Fibroblast of pulmonary artery (primary cell): Measurements from ENCODE around the gene TRRAP.
"Not testable (repeated sequence)": the region's sequence is repeated elsewhere in the genome, so short reads cannot be mapped to it uniquely, and the experiment has no call there.

Source experiments
- DNase-seq: peaks from one replicate; pipeline ENCODE4 v3.0.0-alpha.2; 2010; ENCODE audit warnings: low read depth
- H3K4me3 ChIP-seq: replicated peaks from 2 replicates; pipeline ENCODE4 v1.5.1; 2011; ENCODE audit warnings: low read depth, mild to moderate bottlenecking, control low read depth, low read length, moderate library complexity
- CTCF ChIP-seq: IDR thresholded peaks from 2 replicates; pipeline ENCODE4 v1.5.1; 2011; ENCODE audit warnings: mild to moderate bottlenecking, control low read depth, low read length, inconsistent platforms; ENCODE audit errors: missing control alignments

The TRRAP gene

GRCh38 chr7:98870807-98871491 lies 7.4 kb upstream of the TRRAP start:
- no peak for TF ChIP-seq CTCF
- H3K4me3 ChIP-seq: no peak overlapping the region
- DNase-seq: no peak

GRCh38 chr7:98872328-98872924 lies 5.9 kb upstream of the TRRAP start:
- peak; percentile 11 for TF ChIP-seq CTCF
- no peak overlapping the region for H3K4me3 ChIP-seq
- no peak for DNase-seq

GRCh38 chr7:98873610-98874009 lies 4.7 kb upstream of the TRRAP start:
- H3K4me3 ChIP-seq, DNase-seq: not testable (repeated sequence)

- no peak for DNase-seq
- TF ChIP-seq CTCF: no peak
- no peak overlapping the region for H3K4me3 ChIP-seq
Measured at GRCh38 chr7:98874942-98875341, 3.4 kb upstream of the TRRAP start.

- H3K4me3 ChIP-seq: no peak overlapping the region
- TF ChIP-seq CTCF: no peak
- DNase-seq: no peak
Measured at GRCh38 chr7:98875501-98875900, 2.8 kb upstream of the TRRAP start.

GRCh38 chr7:98877146-98877545 lies 1.2 kb upstream of the TRRAP start:
- H3K4me3 ChIP-seq: no peak overlapping the region
- no peak for TF ChIP-seq CTCF
- no peak for DNase-seq

- TF ChIP-seq CTCF: no peak
- H3K4me3 ChIP-seq: peak overlapping the region; percentile 94
- no peak for DNase-seq
Measured at GRCh38 chr7:98877692-98878364, 504 bp upstream of the TRRAP start.
